ENCODE measurements around the gene CIDEB. TPM values are rescaled to one million over a fixed set of nuclear protein-coding genes. Genes with fewer than 3 reads are reported as not detected.

CIDEB gene
- total and polyA plus RNA-seq, 12 donors = 16.4 to 80.3 (median 39.0) TPM

GRCh38 chr14:24285351-24285750 lies 22.4 kb downstream of the CIDEB start:
- 76 to 98% (median 88%) methylated on average over 3 to 4 of the region's 4 CpGs for WGBS, 4 donors
- TF ChIP-seq POLR2A (IDR thresholded peaks at IDR 0.05) = no peak
- TF ChIP-seq, protein P1, sequence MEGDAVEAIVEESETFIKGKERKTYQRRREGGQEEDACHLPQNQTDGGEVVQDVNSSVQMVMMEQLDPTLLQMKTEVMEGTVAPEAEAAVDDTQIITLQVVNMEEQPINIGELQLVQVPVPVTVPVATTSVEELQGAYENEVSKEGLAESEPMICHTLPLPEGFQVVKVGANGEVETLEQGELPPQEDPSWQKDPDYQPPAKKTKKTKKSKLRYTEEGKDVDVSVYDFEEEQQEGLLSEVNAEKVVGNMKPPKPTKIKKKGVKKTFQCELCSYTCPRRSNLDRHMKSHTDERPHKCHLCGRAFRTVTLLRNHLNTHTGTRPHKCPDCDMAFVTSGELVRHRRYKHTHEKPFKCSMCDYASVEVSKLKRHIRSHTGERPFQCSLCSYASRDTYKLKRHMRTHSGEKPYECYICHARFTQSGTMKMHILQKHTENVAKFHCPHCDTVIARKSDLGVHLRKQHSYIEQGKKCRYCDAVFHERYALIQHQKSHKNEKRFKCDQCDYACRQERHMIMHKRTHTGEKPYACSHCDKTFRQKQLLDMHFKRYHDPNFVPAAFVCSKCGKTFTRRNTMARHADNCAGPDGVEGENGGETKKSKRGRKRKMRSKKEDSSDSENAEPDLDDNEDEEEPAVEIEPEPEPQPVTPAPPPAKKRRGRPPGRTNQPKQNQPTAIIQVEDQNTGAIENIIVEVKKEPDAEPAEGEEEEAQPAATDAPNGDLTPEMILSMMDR (IDR thresholded peaks at IDR 0.05) = no peak
- H3K36me3 ChIP-seq (replicated peaks in 1 of 2) = peaks cover 0 to 9% of the 10 kb centered on the region in 2 donors
- no peak for DNase-seq
- no peak overlapping the region for H3K4me3 ChIP-seq
- H3K4me1 ChIP-seq (replicated peaks in 1 of 2) = no peaks in the 10 kb centered on the region
- intact Hi-C loops (cut with DNase I) = no loop called here
- no peak overlapping the region for H3K27ac ChIP-seq
- no peaks in the 10 kb centered on the region for H3K9me3 ChIP-seq (replicated peaks in 1 of 3)
- no peaks in the 10 kb centered on the region for H3K27me3 ChIP-seq

GRCh38 chr14:24284501-24285035 lies 23.2 kb downstream of the CIDEB start:
- 74 to 82% (median 80%) methylated on average over 9 to 11 of the region's 11 CpGs for WGBS, 4 donors
- H3K27ac ChIP-seq = no peak overlapping the region
- no peak overlapping the region for H3K4me3 ChIP-seq
- H3K36me3 ChIP-seq (replicated peaks in 1 of 2) = peaks cover 0 to 2% of the 10 kb centered on the region in 2 donors
- TF ChIP-seq, protein P1 (IDR thresholded peaks at IDR 0.05) = no peak
- no peak for TF ChIP-seq POLR2A (IDR thresholded peaks at IDR 0.05)
- no peak for DNase-seq
- H3K27me3 ChIP-seq = no peaks in the 10 kb centered on the region
- peaks cover 0 to 3% of the 10 kb centered on the region in 2 donors for H3K4me1 ChIP-seq (replicated peaks in 1 of 2)
- H3K9me3 ChIP-seq (replicated peaks in 1 of 3) = no peaks in the 10 kb centered on the region
- intact Hi-C loops (cut with DNase I) = no loop called here

- WGBS, 4 donors = 90 to 99% (median 93%) methylated on average over 5 of the region's 5 CpGs
- TF ChIP-seq, protein P1 (IDR thresholded peaks at IDR 0.05) = no peak
- TF ChIP-seq POLR2A (IDR thresholded peaks at IDR 0.05) = no peak
- Histone ChIP-seq H3K4me3 (no peak overlapping the region), H3K9me3 (replicated peaks in 1 of 3) (no peaks in the 10 kb centered on the region), H3K36me3 (replicated peaks in 1 of 2) (no peaks in the 10 kb centered on the region), H3K27me3 (no peaks in the 10 kb centered on the region), H3K4me1 (replicated peaks in 1 of 2) (peaks cover 0 to 5% of the 10 kb centered on the region in 2 donors), H3K27ac (no peak overlapping the region)
- intact Hi-C loops (cut with DNase I) = no loop called here
- no peak for DNase-seq
These were observed 23.8 kb downstream of the CIDEB start for GRCh38 chr14:24283796-24284460.

GRCh38 chr14:24282736-24283135 lies 25.0 kb downstream of the CIDEB start:
- no peak for DNase-seq

More at GRCh38 chr14:24282736-24283135, 25.0 kb downstream of the CIDEB start:
- intact Hi-C loops (cut with DNase I) = no loop called here
- Histone ChIP-seq H3K27ac (no peak overlapping the region), H3K9me3 (replicated peaks in 1 of 3) (no peaks in the 10 kb centered on the region), H3K27me3 (no peaks in the 10 kb centered on the region), H3K4me1 (replicated peaks in 1 of 2) (peaks cover 0 to 5% of the 10 kb centered on the region in 2 donors), H3K4me3 (no peak overlapping the region), H3K36me3 (replicated peaks in 1 of 2) (no peaks in the 10 kb centered on the region)
- WGBS, 4 donors = 79 to 90% (median 86%) methylated on average over 3 of the region's 3 CpGs
- TF ChIP-seq, protein P1 (IDR thresholded peaks at IDR 0.05) = no peak
- no peak for TF ChIP-seq POLR2A (IDR thresholded peaks at IDR 0.05)

All from adrenal gland (tissue), 12 donors.